GM12878 (cell line): ENCODE measurements around the gene ARMC3. TPM values are rescaled to one million over a fixed set of nuclear protein-coding genes. Genes with fewer than 3 reads are reported as not detected.
A peak's percentile ranks its signal among the peaks of the same experiment; 100 is the strongest.
"Not testable (repeated sequence)": the region's sequence is repeated elsewhere in the genome, so short reads cannot be mapped to it uniquely, and the experiment has no call there.

Experiments used
- ATAC-seq: fragments of 200-7000 bp; cut with Tn5 transposase; 3 replicates; pipeline ENCODE4 v1.9.1; 2020; ENCODE audit warnings: mild to moderate bottlenecking, moderate library complexity
- BruUV-seq: library from RNA; stranded (reverse); fragments of 400-500 nt; replicated peaks from 2 replicates; lab custom pipeline; 2021; lab: Mats Ljungman, UMichigan
- CTCF ChIA-PET: fragments of 300-600 bp; sonication (Branson Sonifier 250); formaldehyde crosslinking; extraction: SDS; loops from one replicate; lab custom pipeline; 2021; ENCODE audit warnings: inconsistent platforms; lab: Yijun Ruan, JAX
- POLR2A ChIA-PET: fragments of 350-600 bp; formaldehyde crosslinking; extraction: SDS; loops from one replicate; lab custom pipeline; 2021; ENCODE audit warnings: inconsistent platforms; lab: Charles Lee
- RAD21 ChIA-PET: fragments of 300-600 bp; sonication (Branson Sonifier 250); formaldehyde crosslinking; loops from one replicate; lab custom pipeline; 2023; ENCODE audit warnings: antibody characterized with exemption; ENCODE audit not compliant: unreplicated experiment; lab: Charles Lee
- SMC1A ChIA-PET: fragments of 300-600 bp; sonication (Branson Sonifier 250); formaldehyde crosslinking; loops from one replicate; lab custom pipeline; 2023; ENCODE audit not compliant: unreplicated experiment, uncharacterized antibody; lab: Charles Lee
- DNase-seq: peaks from one replicate; pipeline ENCODE4 v3.0.0-alpha.2; 2011; ENCODE audit warnings: low read depth, low spot score
- FAIRE-seq: peaks from 3 replicates; lab custom pipeline; 2011; peaks lifted over from hg19 to GRCh38; lab: Jason Lieb, UNC
- H2AFZ ChIP-seq: 2 replicates; pipeline ENCODE4 v1.6.0; 2011; ENCODE audit warnings: low read depth, low read length, control low read depth; ENCODE audit not compliant: control insufficient read depth
- H3K27ac ChIP-seq: 2 replicates; pipeline ENCODE4 v1.5.1; 2011; ENCODE audit warnings: control low read depth; ENCODE audit not compliant: control insufficient read depth, insufficient read depth
- H3K27me3 ChIP-seq, 2 experiments: replicated peaks in 1 of 2; 2 replicates each; pipeline versions ENCODE4 v1.6.0 to v1.6.1; 2011; ENCODE audit warnings: low read length in 1 of 2; ENCODE audit not compliant: control insufficient read depth in 2 of 2, insufficient read depth in 2 of 2
- H3K36me3 ChIP-seq, 2 experiments: 2 replicates each; pipeline ENCODE4 v1.5.1; 2011; ENCODE audit warnings: low read length in 1 of 2; ENCODE audit not compliant: control insufficient read depth in 2 of 2, insufficient read depth in 2 of 2
- H3K4me1 ChIP-seq: 2 replicates; pipeline ENCODE4 v1.6.1; 2011; ENCODE audit warnings: mild to moderate bottlenecking, low read length, moderate library complexity, mixed read lengths; ENCODE audit not compliant: control insufficient read depth, insufficient read depth
- H3K4me2 ChIP-seq: 2 replicates; pipeline ENCODE4 v1.6.0; 2011; ENCODE audit warnings: control low read depth; ENCODE audit not compliant: control insufficient read depth, insufficient read depth
- H3K4me3 ChIP-seq: fragments of 200-600 bp; sonication (generic); 2 replicates; pipeline ENCODE4 v1.5.1; 2016
- H3K79me2 ChIP-seq: 2 replicates; pipeline ENCODE4 v1.6.0; 2011; ENCODE audit warnings: low read length; ENCODE audit not compliant: control insufficient read depth, insufficient read depth
- H3K9ac ChIP-seq: 2 replicates; pipeline ENCODE4 v1.8.0; 2011; ENCODE audit warnings: low read length, control low read depth, mixed read lengths; ENCODE audit not compliant: control insufficient read depth, insufficient read depth
- H3K9me3 ChIP-seq: replicated peaks from 3 replicates; pipeline ENCODE4 v1.5.1; 2011; ENCODE audit warnings: mild to moderate bottlenecking, low read length; ENCODE audit not compliant: control insufficient read depth, insufficient read depth
- H4K20me1 ChIP-seq: 2 replicates; pipeline ENCODE4 v1.6.0; 2011; ENCODE audit not compliant: control insufficient read depth, insufficient read depth
- BCLAF1 ChIP-seq: fragments of 450-650 bp; IDR thresholded peaks from 2 replicates; pipeline ENCODE4 v1.6.1; 2017; ENCODE audit warnings: antibody characterized with exemption, mild to moderate bottlenecking, moderate library complexity
- IKZF2 ChIP-seq, 2 experiments: fragments of 450-650 bp; IDR thresholded peaks; 2 replicates each; pipeline ENCODE4 v1.6.1; 2017; ENCODE audit warnings: mild to moderate bottlenecking in 2 of 2, moderate library complexity in 2 of 2
- NFIC ChIP-seq: IDR thresholded peaks from 2 replicates; pipeline ENCODE4 v1.6.1; 2012; ENCODE audit warnings: low read depth, mild to moderate bottlenecking, inconsistent platforms, low read length, moderate library complexity
- RUNX3 ChIP-seq: IDR thresholded peaks from 2 replicates; pipeline ENCODE4 v1.6.1; 2012; ENCODE audit warnings: low read length, inconsistent platforms
- ZNF687 ChIP-seq: fragments of 450-650 bp; IDR thresholded peaks from 2 replicates; pipeline ENCODE4 v1.6.1; 2017; ENCODE audit warnings: mild to moderate bottlenecking, moderate library complexity
- WGBS: methylation state at CpG from one replicate; pipeline ENCODE4 v1.1.6; 2016; ENCODE audit warnings: low lambda C conversion rate; ENCODE audit not compliant: insufficient replicate concordance, insufficient coverage; ENCODE audit errors: missing lambda C conversion rate; 5-methylcytosine and 5-hydroxymethylcytosine counted together
- in situ Hi-C: fragments of 300-500 bp; cut with MboI; formaldehyde crosslinking; loops from 9 replicates; pipeline ENCODE4 v1.14.3; 2018; ENCODE audit warnings: mixed read lengths
- intact Hi-C: fragments of 100-400 bp; cut with micrococcal nuclease; formaldehyde crosslinking; loops from one replicate; pipeline ENCODE4 v1.14.2; 2022; ENCODE audit not compliant: unreplicated experiment
- polyA plus RNA-seq, 11 experiments: library from polyadenylated mRNA; depleted of rRNA in 4 of 11; unstranded in 6 of 11; stranded (reverse) in 5 of 11; fragments of >200 nt; fragmentation: Nextera tagmentation in 4 of 11; fragmentation: Illumina TruSeq in 1 of 11; extraction: Ambion mirVana in 4 of 11; extraction: Trizol in 1 of 11; gene quantifications; 1 replicate in 1 of 11; 2 replicates in 10 of 11; pipeline versions ENCODE4 v1.2.1 to v1.2.3, GENCODE V29; 2011 to 2016; ENCODE audit warnings: inconsistent platforms in 2 of 11, missing spikeins in 2 of 11, low read depth in 1 of 11
- total RNA-seq, 4 experiments: library from RNA; depleted of rRNA in 3 of 4; stranded (reverse); fragments of >200 nt in 3 of 4; fragmentation: Illumina TruSeq in 1 of 4; extraction: Trizol in 1 of 4; gene quantifications; 2 replicates each; pipeline versions ENCODE4 v1.2.1 to v1.2.3, GENCODE V29; 2013 to 2021

ARMC3 gene
- total and polyA plus RNA-seq, 10 of the 15 experiments (the other 5 are each of a cell fraction or from before 2014, with no cell fraction given): 0.01 to 0.06 TPM; not detected in 8

- H2AFZ ChIP-seq: peak overlapping the region; percentile 46
- H3K36me3 ChIP-seq, H3K27ac ChIP-seq, H3K4me3 ChIP-seq, RAD21 ChIA-PET, BruUV-seq, H4K20me1 ChIP-seq, H3K9ac ChIP-seq, H3K9me3 ChIP-seq, in situ Hi-C loops, FAIRE-seq, H3K79me2 ChIP-seq, H3K27me3 ChIP-seq, POLR2A ChIA-PET, DNase-seq, H3K4me2 ChIP-seq: not testable (repeated sequence)
- ATAC-seq: peak; percentile 46
- H3K4me1 ChIP-seq: peaks cover 28% of the 10 kb centered on the region
- CTCF ChIA-PET: interaction anchor here (0.7 to 1.2 kb wide), 2 partner anchors 9 to 681 kb away, joined by 3 read pairs; no protein-coding TSS in a partner anchor
- intact Hi-C loops: loop anchor here (10.0 kb wide), 1 partner anchor 366 kb away; no protein-coding TSS in a partner anchor
- SMC1A ChIA-PET: interaction anchor here (0.6 kb wide), 1 partner anchor 1026 kb away, joined by 3 read pairs; no protein-coding TSS in a partner anchor
- 75% methylated on average over 10 of the region's 12 CpGs for WGBS
Observed at GRCh38 chr10:23070092-23070912, 142.4 kb downstream of the ARMC3 start.

GRCh38 chr10:23070913-23071218 lies 143.0 kb downstream of the ARMC3 start:
- Histone ChIP-seq H2AFZ (peak overlapping the region; percentile 46), H3K9me3 (no peaks in the 10 kb centered on the region), H3K36me3 (no peaks in the 10 kb centered on the region), H3K9ac (no peak overlapping the region), H3K4me1 (peaks cover 28% of the 10 kb centered on the region), H3K79me2 (no peaks in the 10 kb centered on the region), H3K4me3 (no peak overlapping the region), H3K4me2 (peak overlapping the region; percentile 41; the same call in 1 of the 2 replicates), H3K27me3 (no peaks in the 10 kb centered on the region), H4K20me1 (no peaks in the 10 kb centered on the region), H3K27ac (peak overlapping the region; percentile 9; the same call in 1 of the 2 replicates)
- ATAC-seq (peak; percentile 73), DNase-seq (peak; percentile 41), FAIRE-seq (no peak)
- RAD21 ChIA-PET: interaction anchor here (0.6 kb wide), 1 partner anchor 242 kb away, joined by 4 read pairs; no protein-coding TSS in a partner anchor
- BruUV-seq: no TSS peak
- 0% methylated on average over 3 of the region's 3 CpGs for WGBS
- intact Hi-C loops (loop anchor here (10.0 kb wide), 1 partner anchor 366 kb away; no protein-coding TSS in a partner anchor), in situ Hi-C loops (no loop called here)
- CTCF ChIA-PET: interaction anchor here (0.7 to 1.2 kb wide), 3 partner anchors 8 to 682 kb away, joined by 3 read pairs; no protein-coding TSS in a partner anchor
- POLR2A ChIA-PET: no interaction called here
- SMC1A ChIA-PET: interaction anchor here (0.6 kb wide), 1 partner anchor 1027 kb away, joined by 3 read pairs; no protein-coding TSS in a partner anchor
- TF ChIP-seq IKZF2 (IDR thresholded peaks at IDR 0.05) (peak in 1 of 2 experiments; percentile 39; a peak in 1 of 4 replicates), BCLAF1 (no peak), ZNF687 (no peak), NFIC (0 out of 2 replicates have a peak, but pooled peaks have one; percentile 29), RUNX3 (peak; percentile 50)
